Epithelial cell of prostate (primary cell): ENCODE results near the gene COA7.

Experiments used
- DNase-seq: peaks from one replicate; pipeline ENCODE4 v3.0.0-alpha.2; 2011; ENCODE audit warnings: low read depth, low spot score
- H3K27ac ChIP-seq: fragments of 450-650 bp; 2 replicates; pipeline ENCODE4 v1.5.1; 2017; ENCODE audit warnings: mild to moderate bottlenecking

COA7 gene

GRCh38 chr1:52645261-52645660, 52.9 kb downstream of the COA7 start:
- no peak overlapping the region for H3K27ac ChIP-seq
- DNase-seq: no peak

GRCh38 chr1:52641307-52641706, 56.8 kb downstream of the COA7 start:
- DNase-seq: no peak
- H3K27ac ChIP-seq: no peak overlapping the region

- DNase-seq: no peak
- H3K27ac ChIP-seq: no peak overlapping the region
These were observed 57.5 kb downstream of the COA7 start for GRCh38 chr1:52640697-52641096.

- DNase-seq: no peak
- H3K27ac ChIP-seq: no peak overlapping the region
These were observed 60.2 kb downstream of the COA7 start for GRCh38 chr1:52637946-52638345.

GRCh38 chr1:52636721-52637695, 61.1 kb downstream of the COA7 start:
- H3K27ac ChIP-seq: peak overlapping the region; percentile 38
- no peak for DNase-seq

- no peak overlapping the region for H3K27ac ChIP-seq
These were observed 62.6 kb downstream of the COA7 start for GRCh38 chr1:52635321-52636089.

More at GRCh38 chr1:52635321-52636089, 62.6 kb downstream of the COA7 start:
- DNase-seq: no peak
